ENCODE data around the gene RPL39L.

GRCh38 chr3:187131981-187132380, 7.3 kb downstream of the RPL39L start:
- TF ChIP-seq CTCF (IDR thresholded peaks at IDR 0.05) (no peak), POLR2A (IDR thresholded peaks at IDR 0.05) (no peak)
